HCT116 (cell line): ENCODE measurements around the gene TUBB4B. TPM values are rescaled to one million over a fixed set of nuclear protein-coding genes. Genes with fewer than 3 reads are reported as not detected.
"Not testable (repeated sequence)": the region's sequence is repeated elsewhere in the genome, so short reads cannot be mapped to it uniquely, and the experiment has no call there.

Experiments
- ATAC-seq: fragments of 200-7000 bp; cut with Tn5 transposase; 2 replicates; pipeline ENCODE4 v1.9.1; 2020; ENCODE audit warnings: mild to moderate bottlenecking, moderate library complexity
- BruUV-seq: library from RNA; stranded (reverse); fragments of 400-500 nt; replicated peaks from 2 replicates; lab custom pipeline; 2021; lab: Mats Ljungman, UMichigan
- CTCF ChIA-PET: fragments of 300-600 bp; sonication (Branson Sonifier 250); formaldehyde crosslinking; loops from one replicate; lab custom pipeline; 2021; ENCODE audit warnings: antibody characterized with exemption; lab: Charles Lee
- POLR2A ChIA-PET: fragments of 300-600, 350-600 bp; sonication (Branson Sonifier 250); formaldehyde crosslinking; loops from one replicate; lab custom pipeline; 2021; ENCODE audit warnings: antibody characterized with exemption; lab: Charles Lee
- RAD21 ChIA-PET, 2 experiments: fragments of 300-600 bp; sonication (Branson Sonifier 250); formaldehyde crosslinking; loops; one replicate each; lab custom pipeline; 2023; ENCODE audit warnings: low total read pairs in 2 of 2; ENCODE audit not compliant: uncharacterized antibody in 2 of 2, unreplicated experiment in 2 of 2, low non-redundant PET in 1 of 2; lab: Charles Lee
- DNase-seq: peaks from one replicate; pipeline ENCODE4 v3.0.0-alpha.2; 2010; ENCODE audit warnings: low read depth, low spot score
- H2AFZ ChIP-seq: fragments of 200-600 bp; shearing (Covaris generic), sonication (generic); 2 replicates; pipeline ENCODE4 v1.6.1; 2017; ENCODE audit warnings: low read depth, mixed run types, mixed read lengths, antibody characterized with exemption, low read length; ENCODE audit not compliant: poor library complexity, severe bottlenecking
- H3K27ac ChIP-seq: 2 replicates; pipeline ENCODE4 v1.5.1; 2012; ENCODE audit warnings: low read depth, low read length
- H3K27me3 ChIP-seq: fragments of 200-600 bp; sonication (generic); 2 replicates; pipeline ENCODE4 v1.6.1; 2016; ENCODE audit warnings: mixed run types, low read length, mixed read lengths; ENCODE audit not compliant: insufficient read depth
- H3K36me3 ChIP-seq, 2 experiments: fragments of 200-500 bp in 1 of 2; fragments of 200-600 bp in 1 of 2; sonication (Bioruptor generic) in 1 of 2; sonication (generic) in 1 of 2; 2 replicates each; pipeline versions ENCODE4 v1.5.1 to v1.6.1; 2014 to 2016; ENCODE audit warnings: low read length in 2 of 2, inconsistent platforms in 1 of 2, mixed read lengths in 1 of 2, mixed run types in 1 of 2; ENCODE audit not compliant: insufficient read depth in 2 of 2, control insufficient read depth in 1 of 2
- H3K4me1 ChIP-seq, 2 experiments: fragments of 200-600 bp in 1 of 2; sonication (generic) in 1 of 2; 2 replicates each; pipeline versions ENCODE4 v1.5.1 to v1.6.1; 2012 to 2017; ENCODE audit warnings: low read length in 2 of 2, inconsistent platforms in 1 of 2, mild to moderate bottlenecking in 1 of 2, mixed read lengths in 1 of 2, mixed run types in 1 of 2, moderate library complexity in 1 of 2; ENCODE audit not compliant: insufficient read depth in 2 of 2, control insufficient read depth in 1 of 2
- H3K4me2 ChIP-seq: fragments of 200-600 bp; sonication (generic); 2 replicates; pipeline ENCODE4 v1.6.1; 2017; ENCODE audit warnings: mixed run types, low read length, mixed read lengths
- H3K4me3 ChIP-seq, 2 experiments: fragments of 200-600 bp in 1 of 2; sonication (generic) in 1 of 2; replicated peaks in 1 of 2; 2 replicates each; pipeline ENCODE4 v1.5.1; 2011 to 2016; ENCODE audit warnings: low read length in 2 of 2, control low read depth in 1 of 2, low read depth in 1 of 2, mild to moderate bottlenecking in 1 of 2, mixed read lengths in 1 of 2, mixed run types in 1 of 2
- H3K79me2 ChIP-seq: fragments of 200-600 bp; sonication (generic); 2 replicates; pipeline ENCODE4 v1.6.1; 2017; ENCODE audit warnings: mild to moderate bottlenecking, mixed run types, low read length, moderate library complexity, mixed read lengths; ENCODE audit not compliant: insufficient read depth
- H3K9ac ChIP-seq: fragments of 200-600 bp; sonication (generic); 2 replicates; pipeline ENCODE4 v1.6.1; 2016; ENCODE audit warnings: low read length, mixed read lengths
- H3K9me2 ChIP-seq: fragments of 200-600 bp; sonication (generic), shearing (Covaris generic); 2 replicates; pipeline ENCODE4 v1.6.1; 2017; ENCODE audit warnings: mixed run types, mild to moderate bottlenecking, moderate library complexity; ENCODE audit not compliant: insufficient read depth
- H3K9me3 ChIP-seq, 2 experiments: fragments of 200-500 bp in 1 of 2; fragments of 200-600 bp in 1 of 2; sonication (Bioruptor generic) in 1 of 2; sonication (generic) in 1 of 2; 2 replicates each; pipeline ENCODE4 v1.6.1; 2014 to 2017; ENCODE audit warnings: low read length in 2 of 2, mixed read lengths in 2 of 2, inconsistent platforms in 1 of 2, low read depth in 1 of 2, mild to moderate bottlenecking in 1 of 2, mixed run types in 1 of 2, moderate library complexity in 1 of 2; ENCODE audit not compliant: control insufficient read depth in 1 of 2, insufficient read depth in 1 of 2
- H4K20me1 ChIP-seq: fragments of 200-600 bp; sonication (generic), shearing (Covaris generic); 2 replicates; pipeline ENCODE4 v1.6.1; 2017; ENCODE audit warnings: mixed run types, mild to moderate bottlenecking, moderate library complexity; ENCODE audit not compliant: insufficient read depth
- ATF3 ChIP-seq: IDR thresholded peaks from 2 replicates; pipeline ENCODE4 v1.6.1; 2012
- CTCF ChIP-seq, 3 experiments: fragments of 200-600 bp in 1 of 3; sonication (generic) in 1 of 3; IDR thresholded peaks in 2 of 3; conservative IDR thresholded peaks in 1 of 3; 2 replicates each; pipeline ENCODE4 v1.5.1; 2012 to 2017; ENCODE audit warnings: low read depth in 2 of 3, low read length in 2 of 3, antibody characterized with exemption in 1 of 3, borderline replicate concordance in 1 of 3, control low read depth in 1 of 3, mild to moderate bottlenecking in 1 of 3, mixed read lengths in 1 of 3, mixed run types in 1 of 3, moderate library complexity in 1 of 3; ENCODE audit not compliant: insufficient read depth in 1 of 3
- JUND ChIP-seq: IDR thresholded peaks from 2 replicates; pipeline ENCODE4 v1.6.1; 2012
- POLR2AphosphoS5 ChIP-seq: IDR thresholded peaks from 2 replicates; pipeline ENCODE4 v1.6.1; 2011; ENCODE audit warnings: mild to moderate bottlenecking, low read depth, low read length, moderate library complexity
- SP1 ChIP-seq: IDR thresholded peaks from 2 replicates; pipeline ENCODE4 v1.6.1; 2012; ENCODE audit warnings: low read depth
- TCF7L2 ChIP-seq: IDR thresholded peaks from 2 replicates; pipeline ENCODE4 v1.7.0; 2011; ENCODE audit warnings: borderline replicate concordance, inconsistent platforms; ENCODE audit not compliant: insufficient read depth, insufficient read length; ENCODE audit errors: extremely low read depth
- ZBTB33 ChIP-seq: IDR thresholded peaks from 2 replicates; pipeline ENCODE4 v1.6.1; 2011; ENCODE audit warnings: mild to moderate bottlenecking, low read length, moderate library complexity; ENCODE audit not compliant: insufficient replicate concordance; ENCODE audit errors: extremely low read depth
- intact Hi-C: fragments of 100-400 bp; cut with micrococcal nuclease; formaldehyde crosslinking; loops from 2 replicates; pipeline ENCODE4 v1.10.0; 2022
- total RNA-seq: library from RNA; stranded (reverse); gene quantifications from one replicate; pipeline ENCODE4 v1.2.1, GENCODE V29; 2021; ENCODE audit not compliant: unreplicated experiment

TUBB4B gene
- total RNA-seq, 1 experiment from 2014 or later, result 502 TPM

- DNase-seq, H3K4me1 ChIP-seq, H3K27me3 ChIP-seq, H3K27ac ChIP-seq, H3K9me3 ChIP-seq, H3K9me2 ChIP-seq, H3K4me2 ChIP-seq, H3K9ac ChIP-seq, H2AFZ ChIP-seq, RAD21 ChIA-PET, H3K4me3 ChIP-seq, BruUV-seq, H4K20me1 ChIP-seq, intact Hi-C loops: not testable (repeated sequence)
- TF ChIP-seq CTCF (IDR thresholded peaks at IDR 0.05 in 2 of 3, conservative IDR thresholded peaks at IDR 0.05 in 1 of 3; ENCODE audit: borderline replicate concordance in 1 of 3, insufficient read depth in 1 of 3, low read depth in 2 of 3, low read length in 2 of 3) (peak; percentile 29 to 46 (median 46); a peak in 4 of 6 replicates), POLR2AphosphoS5 (0 out of 2 replicates have a peak, but pooled peaks have one; percentile 15)
- peaks cover 23% of the 10 kb centered on the region; the same call in 1 of the 2 replicates for H3K79me2 ChIP-seq
- ChIA-PET CTCF (interaction anchor here (1.2 to 2.8 kb wide), 5 partner anchors 15 to 216 kb away, joined by 3 to 11 read pairs (median 5); partner anchors contain the start of genes NPDC1 and TOR4A), POLR2A (interaction anchor here (2.0 kb wide), 1 partner anchor 20 kb away, joined by 7 read pairs; no protein-coding TSS in a partner anchor)
- H3K36me3 ChIP-seq, result peaks cover 16 to 21% of the 10 kb centered on the region in 2 experiments
- ATAC-seq, result peak; percentile 52
Observed at GRCh38 chr9:137262173-137262908, 21.3 kb downstream of the TUBB4B start.

GRCh38 chr9:137262909-137263285, 21.8 kb downstream of the TUBB4B start:
- Histone ChIP-seq H3K9me2 (no peaks in the 10 kb centered on the region), H3K9ac (no peak overlapping the region), H3K4me1 (no peaks in the 10 kb centered on the region), H3K27ac (no peak overlapping the region), H3K79me2 (peaks cover 21% of the 10 kb centered on the region; the same call in 1 of the 2 replicates), H3K9me3 (no peaks in the 10 kb centered on the region), H3K4me3 (no peak overlapping the region), H4K20me1 (no peaks in the 10 kb centered on the region), H3K27me3 (no peaks in the 10 kb centered on the region), H2AFZ (no peak overlapping the region), H3K36me3 (peaks cover 15 to 24% of the 10 kb centered on the region in 2 experiments), H3K4me2 (no peak overlapping the region)
- TF ChIP-seq ZBTB33, result no peak
- TF ChIP-seq SP1, result no peak
- no peak for TF ChIP-seq ATF3
- TF ChIP-seq POLR2AphosphoS5, result no peak
- TF ChIP-seq TCF7L2, result no peak
- TF ChIP-seq JUND, result no peak
- DNase-seq, result no peak
- no peak for ATAC-seq
- POLR2A ChIA-PET, result interaction anchor here (2.0 kb wide), 1 partner anchor 21 kb away, joined by 7 read pairs; no protein-coding TSS in a partner anchor
- CTCF ChIA-PET, result interaction anchor here (1.2 to 1.4 kb wide), 3 partner anchors 14 to 216 kb away, joined by 3 to 5 read pairs (median 4); partner anchors contain the start of genes NPDC1 and TOR4A
- intact Hi-C loops, result no loop called here
- RAD21 ChIA-PET, result no interaction called here
- no TSS peak for BruUV-seq
